Breast epithelium (tissue), 3 donors: ENCODE data around the gene CARD10.

ENCODE experiments used
- POLR2A ChIP-seq: fragments of 450-650 bp; IDR thresholded peaks from one replicate; pipeline ENCODE4 v1.6.1; 2016; ENCODE audit warnings: antibody characterized with exemption, mild to moderate bottlenecking, moderate library complexity
- TF ChIP-seq, protein P1 (sequence below), 3 donors: fragments of 450-650 bp; IDR thresholded peaks; one replicate each; pipeline ENCODE4 v1.5.1; 2016 to 2017; ENCODE audit warnings: antibody characterized with exemption in 3 of 3, mild to moderate bottlenecking in 3 of 3, moderate library complexity in 3 of 3

DNA sequence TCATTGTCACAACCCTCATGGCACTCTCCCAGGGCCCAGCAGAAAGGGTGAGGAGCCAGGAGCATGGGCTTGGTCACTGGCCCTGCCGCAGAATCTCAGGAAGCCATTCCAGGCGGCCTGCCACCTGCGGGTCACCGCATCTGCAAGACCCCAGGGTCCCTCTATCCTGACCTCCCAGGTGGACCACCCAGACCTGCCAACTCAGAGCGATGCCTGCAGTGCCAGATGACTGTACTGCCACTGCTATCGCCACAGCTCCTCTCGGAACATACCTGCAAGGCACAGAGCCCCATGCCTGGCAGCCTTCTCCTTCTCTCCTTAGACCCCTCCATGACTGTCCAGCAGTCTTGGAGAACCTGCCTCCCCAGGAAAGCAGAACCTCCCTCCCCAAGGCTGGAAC lies 65.5 kb downstream of the CARD10 start:
- TF ChIP-seq, protein P1, sequence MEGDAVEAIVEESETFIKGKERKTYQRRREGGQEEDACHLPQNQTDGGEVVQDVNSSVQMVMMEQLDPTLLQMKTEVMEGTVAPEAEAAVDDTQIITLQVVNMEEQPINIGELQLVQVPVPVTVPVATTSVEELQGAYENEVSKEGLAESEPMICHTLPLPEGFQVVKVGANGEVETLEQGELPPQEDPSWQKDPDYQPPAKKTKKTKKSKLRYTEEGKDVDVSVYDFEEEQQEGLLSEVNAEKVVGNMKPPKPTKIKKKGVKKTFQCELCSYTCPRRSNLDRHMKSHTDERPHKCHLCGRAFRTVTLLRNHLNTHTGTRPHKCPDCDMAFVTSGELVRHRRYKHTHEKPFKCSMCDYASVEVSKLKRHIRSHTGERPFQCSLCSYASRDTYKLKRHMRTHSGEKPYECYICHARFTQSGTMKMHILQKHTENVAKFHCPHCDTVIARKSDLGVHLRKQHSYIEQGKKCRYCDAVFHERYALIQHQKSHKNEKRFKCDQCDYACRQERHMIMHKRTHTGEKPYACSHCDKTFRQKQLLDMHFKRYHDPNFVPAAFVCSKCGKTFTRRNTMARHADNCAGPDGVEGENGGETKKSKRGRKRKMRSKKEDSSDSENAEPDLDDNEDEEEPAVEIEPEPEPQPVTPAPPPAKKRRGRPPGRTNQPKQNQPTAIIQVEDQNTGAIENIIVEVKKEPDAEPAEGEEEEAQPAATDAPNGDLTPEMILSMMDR (IDR thresholded peaks at IDR 0.05), result no peak
- TF ChIP-seq POLR2A, result no peak
